Chondrocyte (in vitro differentiated cells): ENCODE results near the gene CEP44. TPM values are rescaled to one million over a fixed set of nuclear protein-coding genes. Genes with fewer than 3 reads are reported as not detected.

ENCODE experiments used
- DNase-seq: peaks from one replicate; pipeline ENCODE4 v3.0.0; 2021; ENCODE audit warnings: mixed read lengths, low spot score
- H3K27ac Mint-ChIP-seq: one replicate; pipeline ENCODE4 v1.8.0; 2021; ENCODE audit warnings: mild to moderate bottlenecking, moderate library complexity, mixed read lengths; ENCODE audit not compliant: unreplicated experiment
- H3K27me3 Mint-ChIP-seq: 2 replicates; pipeline ENCODE4 v1.8.0; 2021; ENCODE audit warnings: low read depth, mixed read lengths
- H3K36me3 Mint-ChIP-seq: 2 replicates; pipeline ENCODE4 v1.8.0; 2021; ENCODE audit warnings: low read depth, mixed read lengths
- H3K4me1 Mint-ChIP-seq: 2 replicates; pipeline ENCODE4 v1.8.0; 2021; ENCODE audit warnings: low read depth, mild to moderate bottlenecking, mixed read lengths
- H3K4me3 Mint-ChIP-seq: one replicate; pipeline ENCODE4 v1.8.0; 2021; ENCODE audit warnings: mild to moderate bottlenecking, moderate library complexity, mixed read lengths; ENCODE audit not compliant: unreplicated experiment
- H3K9me3 Mint-ChIP-seq: 2 replicates; pipeline ENCODE4 v1.8.0; 2021; ENCODE audit warnings: low read depth, mixed read lengths
- CTCF ChIP-seq: fragments of 200-600 bp; sonication (generic); IDR thresholded peaks from 2 replicates; pipeline ENCODE4 v1.5.0; 2021; ENCODE audit warnings: antibody characterized with exemption, mild to moderate bottlenecking, moderate library complexity
- total RNA-seq: library from RNA; stranded (reverse); gene quantifications from 3 replicates; pipeline ENCODE4 v1.2.1, GENCODE V29; 2021

The CEP44 gene
- total RNA-seq, 1 donor from 2014 or later: 8.7 TPM

- TF ChIP-seq CTCF: no peak
- no peak overlapping the region for H3K4me3 Mint-ChIP-seq
- no peak overlapping the region for H3K27ac Mint-ChIP-seq
- peaks cover 10% of the 10 kb centered on the region for H3K4me1 Mint-ChIP-seq
- H3K9me3 Mint-ChIP-seq: no peaks in the 10 kb centered on the region
- H3K36me3 Mint-ChIP-seq: peaks cover 7% of the 10 kb centered on the region
- H3K27me3 Mint-ChIP-seq: no peaks in the 10 kb centered on the region
- no peak for DNase-seq
Observed at GRCh38 chr4:174314274-174314673, 30.6 kb downstream of the CEP44 start.

- H3K27ac Mint-ChIP-seq: no peak overlapping the region
- H3K36me3 Mint-ChIP-seq: peaks cover 7% of the 10 kb centered on the region
- no peak for DNase-seq
- H3K4me3 Mint-ChIP-seq: no peak overlapping the region
- TF ChIP-seq CTCF: no peak
- no peaks in the 10 kb centered on the region for H3K27me3 Mint-ChIP-seq
- H3K4me1 Mint-ChIP-seq: peaks cover 10% of the 10 kb centered on the region
- no peaks in the 10 kb centered on the region for H3K9me3 Mint-ChIP-seq
Observed at GRCh38 chr4:174314770-174315169, 31.1 kb downstream of the CEP44 start.

GRCh38 chr4:174316546-174316945 lies 32.8 kb downstream of the CEP44 start:
- H3K27ac Mint-ChIP-seq: no peak overlapping the region
- no peaks in the 10 kb centered on the region for H3K9me3 Mint-ChIP-seq
- no peak overlapping the region for H3K4me3 Mint-ChIP-seq
- peaks cover 10% of the 10 kb centered on the region for H3K4me1 Mint-ChIP-seq
- no peak for TF ChIP-seq CTCF
- no peak for DNase-seq
- peaks cover 7% of the 10 kb centered on the region for H3K36me3 Mint-ChIP-seq
- no peaks in the 10 kb centered on the region for H3K27me3 Mint-ChIP-seq

DNA sequence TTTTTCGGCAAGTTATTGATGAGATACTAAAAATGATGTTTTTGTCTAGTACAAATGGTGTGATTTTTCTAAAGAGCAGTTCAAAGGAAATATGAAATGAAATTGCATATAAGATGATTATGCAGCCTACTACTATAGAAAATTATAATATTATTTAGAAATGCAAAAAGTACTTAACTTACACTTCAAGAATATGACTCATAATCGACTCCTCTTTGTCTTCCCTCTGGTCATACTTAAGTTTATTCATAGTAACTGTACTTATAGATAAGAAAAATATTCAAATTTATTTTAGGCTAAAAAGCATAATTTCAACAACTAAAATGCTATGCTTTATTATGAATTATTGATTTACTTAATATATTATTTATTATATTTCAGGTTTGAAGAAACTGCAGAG lies 33.2 kb downstream of the CEP44 start:
- Mint-ChIP-seq H3K4me1 (peaks cover 10% of the 10 kb centered on the region), H3K36me3 (peaks cover 7% of the 10 kb centered on the region), H3K4me3 (no peak overlapping the region), H3K27me3 (no peaks in the 10 kb centered on the region), H3K9me3 (no peaks in the 10 kb centered on the region), H3K27ac (no peak overlapping the region)
- no peak for DNase-seq
- TF ChIP-seq CTCF: no peak

DNA sequence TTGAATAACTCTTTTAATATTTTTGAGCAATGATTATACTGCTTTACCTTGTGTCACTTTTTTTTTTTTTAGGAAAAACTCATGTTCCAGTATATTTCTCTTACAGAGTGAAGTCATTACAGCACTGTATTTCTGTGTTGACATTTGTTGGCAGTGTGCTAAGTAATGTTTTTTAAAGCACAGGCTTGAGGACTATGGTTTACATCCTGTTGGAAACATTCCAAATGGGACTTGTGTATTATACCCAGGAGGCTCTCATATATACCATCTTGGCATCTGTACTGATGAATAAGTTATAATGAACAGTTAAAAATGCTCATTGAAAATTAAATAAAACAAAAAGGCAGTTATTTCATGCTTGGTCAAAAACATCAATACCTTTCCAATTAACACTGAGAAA lies 33.8 kb downstream of the CEP44 start:
- Mint-ChIP-seq H3K27ac (no peak overlapping the region), H3K4me3 (no peak overlapping the region), H3K9me3 (no peaks in the 10 kb centered on the region), H3K36me3 (peaks cover 7% of the 10 kb centered on the region), H3K4me1 (peaks cover 10% of the 10 kb centered on the region), H3K27me3 (no peaks in the 10 kb centered on the region)
- DNase-seq: no peak
- TF ChIP-seq CTCF: no peak
